Measurements from ENCODE around the gene G6PC3. TPM values are rescaled to one million over a fixed set of nuclear protein-coding genes. Genes with fewer than 3 reads are reported as not detected.
A peak's percentile ranks its signal among the peaks of the same experiment; 100 is the strongest.

G6PC3 gene
- total and polyA plus RNA-seq, 2 donors = 13.7 to 30.2 TPM

- DNase-seq (ENCODE audit: low read depth in 6 of 9, low spot score in 9 of 9) = no peak
- WGBS = 98% methylated on average over 4 of the region's 4 CpGs
- Histone ChIP-seq H3K27me3 (ENCODE audit: control insufficient read depth in 2 of 2, insufficient read depth in 1 of 2, low read length in 1 of 2) (no peaks in the 10 kb centered on the region), H3K4me3 (ENCODE audit: low read length in 2 of 2) (no peak overlapping the region), H3K4me1 (ENCODE audit: control insufficient read depth in 2 of 2, insufficient read depth in 2 of 2, low read length in 2 of 2) (peaks cover 14 to 53% of the 10 kb centered on the region in 2 donors), H3K27ac (ENCODE audit: low read depth in 1 of 2, low read length in 1 of 2) (no peak overlapping the region), H3K9me3 (ENCODE audit: control insufficient read depth in 2 of 2, insufficient read depth in 1 of 2, low read length in 1 of 2) (no peaks in the 10 kb centered on the region), H3K36me3 (ENCODE audit: control insufficient read depth in 2 of 2, insufficient read depth in 2 of 2, low read length in 1 of 2) (no peaks in the 10 kb centered on the region)
Measured at GRCh38 chr17:44106801-44107200, 36.3 kb downstream of the G6PC3 start.

- DNase-seq (ENCODE audit: low read depth in 6 of 9, low spot score in 9 of 9) = no peak
- Histone ChIP-seq H3K36me3 (ENCODE audit: control insufficient read depth in 2 of 2, insufficient read depth in 2 of 2, low read length in 1 of 2) (no peaks in the 10 kb centered on the region), H3K27ac (ENCODE audit: low read depth in 1 of 2, low read length in 1 of 2) (no peak overlapping the region), H3K4me3 (ENCODE audit: low read length in 2 of 2) (no peak overlapping the region), H3K4me1 (ENCODE audit: control insufficient read depth in 2 of 2, insufficient read depth in 2 of 2, low read length in 2 of 2) (peaks cover 19 to 66% of the 10 kb centered on the region in 2 donors), H3K9me3 (ENCODE audit: control insufficient read depth in 2 of 2, insufficient read depth in 1 of 2, low read length in 1 of 2) (no peaks in the 10 kb centered on the region), H3K27me3 (ENCODE audit: control insufficient read depth in 2 of 2, insufficient read depth in 1 of 2, low read length in 1 of 2) (no peaks in the 10 kb centered on the region)
- 95% methylated on average over 16 of the region's 16 CpGs for WGBS
Measured at GRCh38 chr17:44108440-44109311, 38.1 kb downstream of the G6PC3 start.

DNA sequence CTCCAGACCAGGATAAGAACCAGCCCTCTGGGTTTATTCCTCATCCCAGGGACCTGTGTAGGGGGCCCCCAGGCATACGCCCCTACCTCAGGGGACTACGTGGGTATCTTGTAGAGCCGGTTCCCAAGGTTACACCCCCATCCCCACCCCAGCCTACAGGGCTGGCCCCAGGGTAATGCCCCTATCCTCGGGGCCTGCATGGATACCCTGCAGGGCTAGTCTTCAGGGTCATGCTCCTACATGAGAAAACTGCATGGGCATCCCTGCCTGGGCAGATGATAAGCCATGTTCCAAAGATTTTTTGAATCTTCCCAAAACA lies 38.7 kb downstream of the G6PC3 start:
- DNase-seq (ENCODE audit: low read depth in 6 of 9, low spot score in 9 of 9) = no peak
- H3K4me3 ChIP-seq (ENCODE audit: low read length in 2 of 2) = no peak overlapping the region
- H3K27me3 ChIP-seq (ENCODE audit: control insufficient read depth in 2 of 2, insufficient read depth in 1 of 2, low read length in 1 of 2) = no peaks in the 10 kb centered on the region
- H3K27ac ChIP-seq (ENCODE audit: low read depth in 1 of 2, low read length in 1 of 2) = no peak overlapping the region
- no peaks in the 10 kb centered on the region for H3K9me3 ChIP-seq (ENCODE audit: control insufficient read depth in 2 of 2, insufficient read depth in 1 of 2, low read length in 1 of 2)
- peaks cover 0 to 4% of the 10 kb centered on the region in 2 donors for H3K36me3 ChIP-seq (ENCODE audit: control insufficient read depth in 2 of 2, insufficient read depth in 2 of 2, low read length in 1 of 2)
- peaks cover 19 to 66% of the 10 kb centered on the region in 2 donors for H3K4me1 ChIP-seq (ENCODE audit: control insufficient read depth in 2 of 2, insufficient read depth in 2 of 2, low read length in 2 of 2)
- 83% methylated on average over 4 of the region's 4 CpGs for WGBS

DNA sequence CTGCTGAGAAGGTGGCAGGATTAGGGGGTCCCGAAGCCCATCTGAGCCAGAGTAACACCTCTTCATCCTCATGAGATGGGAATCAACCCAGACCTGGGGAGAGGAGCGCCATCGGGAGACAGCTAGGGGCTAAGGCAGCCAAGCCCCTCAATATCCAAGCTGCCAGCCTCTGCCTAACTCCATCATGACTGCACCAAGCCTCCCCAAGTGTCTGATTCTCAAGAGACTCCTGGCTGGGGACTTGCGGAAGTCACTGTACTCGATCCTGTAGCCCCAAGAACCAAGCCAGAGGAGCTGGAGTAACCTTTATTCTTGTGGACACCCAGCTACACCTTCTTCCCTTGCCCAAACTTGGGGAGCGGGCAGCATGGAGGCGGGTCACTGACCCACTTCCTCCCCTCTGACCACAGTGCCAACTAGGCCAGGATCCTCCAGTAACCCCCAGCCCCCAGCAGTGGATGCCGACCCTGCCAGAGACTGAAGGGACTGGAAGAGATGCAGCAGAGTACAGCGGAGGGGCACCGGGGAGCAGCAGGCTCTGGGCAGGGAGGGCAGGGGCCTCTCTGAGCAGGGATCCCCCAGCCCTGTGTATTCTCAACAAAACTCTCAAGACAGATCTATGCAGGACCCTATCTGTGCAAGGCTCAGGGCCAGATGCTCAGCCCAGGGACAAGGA lies 39.6 kb downstream of the G6PC3 start:
- Histone ChIP-seq H3K4me3 (ENCODE audit: low read length in 2 of 2) (peak overlapping the region in 1 of 2 donors; percentile 9), H3K9me3 (ENCODE audit: control insufficient read depth in 2 of 2, insufficient read depth in 1 of 2, low read length in 1 of 2) (no peaks in the 10 kb centered on the region), H3K27me3 (ENCODE audit: control insufficient read depth in 2 of 2, insufficient read depth in 1 of 2, low read length in 1 of 2) (no peaks in the 10 kb centered on the region), H3K27ac (ENCODE audit: low read depth in 1 of 2, low read length in 1 of 2) (no peak overlapping the region), H3K4me1 (ENCODE audit: control insufficient read depth in 2 of 2, insufficient read depth in 2 of 2, low read length in 2 of 2) (peaks cover 19 to 62% of the 10 kb centered on the region in 2 donors), H3K36me3 (ENCODE audit: control insufficient read depth in 2 of 2, insufficient read depth in 2 of 2, low read length in 1 of 2) (peaks cover 1 to 5% of the 10 kb centered on the region in 2 donors)
- 97% methylated on average over 10 of the region's 10 CpGs for WGBS
- DNase-seq (ENCODE audit: low read depth in 6 of 9, low spot score in 9 of 9) = no peak

GRCh38 chr17:44110823-44111633 lies 40.5 kb downstream of the G6PC3 start:
- 7% methylated on average over 28 of the region's 28 CpGs for WGBS
- Histone ChIP-seq H3K27ac (ENCODE audit: low read depth in 1 of 2, low read length in 1 of 2) (peak overlapping the region; percentile 31 to 67), H3K27me3 (ENCODE audit: control insufficient read depth in 2 of 2, insufficient read depth in 1 of 2, low read length in 1 of 2) (no peaks in the 10 kb centered on the region), H3K4me1 (ENCODE audit: control insufficient read depth in 2 of 2, insufficient read depth in 2 of 2, low read length in 2 of 2) (peaks cover 19 to 53% of the 10 kb centered on the region in 2 donors), H3K4me3 (ENCODE audit: low read length in 2 of 2) (peak overlapping the region; percentile 23 to 33), H3K9me3 (ENCODE audit: control insufficient read depth in 2 of 2, insufficient read depth in 1 of 2, low read length in 1 of 2) (no peaks in the 10 kb centered on the region), H3K36me3 (ENCODE audit: control insufficient read depth in 2 of 2, insufficient read depth in 2 of 2, low read length in 1 of 2) (peaks cover 3 to 5% of the 10 kb centered on the region in 2 donors)
- DNase-seq (ENCODE audit: low read depth in 6 of 9, low spot score in 9 of 9) = peak; percentile 60 to 91 (median 77)

DNA sequence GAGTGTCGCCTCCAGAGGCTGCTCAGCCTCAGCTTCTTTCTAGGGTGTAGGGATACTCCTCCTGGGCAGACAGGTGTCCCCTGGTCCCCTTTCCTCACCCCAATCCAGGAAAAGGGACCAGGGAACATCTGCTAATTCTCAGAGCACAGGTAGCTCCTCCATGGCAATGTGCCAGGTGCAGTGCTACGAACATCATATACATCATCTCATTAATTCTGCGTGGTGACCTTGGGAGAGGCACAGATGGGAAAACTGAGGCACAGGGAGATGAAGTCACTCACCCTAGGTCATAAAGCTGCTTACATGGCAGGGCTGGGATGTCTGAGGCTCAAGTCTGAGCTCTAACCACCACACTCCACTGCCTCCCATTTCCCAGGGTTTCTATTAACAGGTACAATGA lies 41.2 kb downstream of the G6PC3 start:
- DNase-seq (ENCODE audit: low read depth in 6 of 9, low spot score in 9 of 9) = no peak
- Histone ChIP-seq H3K4me3 (ENCODE audit: low read length in 2 of 2) (no peak overlapping the region), H3K27ac (ENCODE audit: low read depth in 1 of 2, low read length in 1 of 2) (peak overlapping the region; percentile 6 to 67)

DNA sequence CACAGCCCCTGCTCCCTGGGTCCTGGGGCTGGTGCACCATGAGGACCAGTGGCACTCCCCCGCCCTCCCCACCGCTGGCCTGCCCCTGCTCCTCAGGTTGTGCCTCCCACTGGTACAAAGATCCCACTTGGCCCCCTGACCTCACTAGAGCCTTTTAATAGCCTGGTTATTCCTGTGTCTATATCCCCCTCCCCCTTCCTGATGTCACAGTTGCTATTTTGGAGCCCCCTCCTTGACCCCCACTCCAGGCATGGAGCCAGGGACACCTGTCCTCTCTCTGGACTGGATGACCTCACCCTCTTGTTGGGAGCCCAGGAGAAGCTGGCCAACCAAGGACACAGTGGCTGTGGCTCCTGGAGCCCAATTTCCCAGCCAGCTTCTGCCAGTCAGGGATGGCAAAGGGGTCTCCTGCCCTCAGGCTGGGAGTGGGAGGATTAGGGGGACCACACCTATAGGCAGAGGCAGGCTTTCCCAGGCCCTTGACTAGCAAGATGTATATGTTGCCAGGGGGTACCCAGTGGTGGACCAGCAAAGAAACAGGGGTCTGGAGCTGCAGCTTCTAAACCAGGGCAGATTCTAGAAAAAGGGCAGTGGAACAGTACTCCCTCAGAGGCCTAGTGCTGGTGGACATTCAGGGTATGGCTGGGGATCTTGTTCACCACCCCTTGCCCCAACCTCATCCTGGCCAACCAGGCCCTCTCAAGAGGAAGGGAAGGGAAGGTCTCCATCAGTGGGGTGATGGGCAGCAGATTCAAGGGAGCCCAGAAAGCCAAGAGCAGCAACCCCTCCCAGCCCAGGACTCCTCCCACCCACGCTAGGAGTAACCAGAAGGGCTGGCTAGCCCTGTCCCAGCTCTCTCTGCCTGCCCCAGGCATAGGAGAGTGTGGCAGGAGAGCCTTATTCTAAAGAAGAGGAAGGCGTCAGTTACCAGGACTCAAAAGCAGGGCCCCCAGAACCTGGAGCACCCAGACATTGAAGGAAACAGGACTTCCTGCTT lies 42.0 kb downstream of the G6PC3 start:
- WGBS = 94% methylated on average over 4 of the region's 4 CpGs
- Histone ChIP-seq H3K36me3 (ENCODE audit: control insufficient read depth in 2 of 2, insufficient read depth in 2 of 2, low read length in 1 of 2) (peaks cover 3 to 12% of the 10 kb centered on the region in 2 donors), H3K27ac (ENCODE audit: low read depth in 1 of 2, low read length in 1 of 2) (peak overlapping the region in 1 of 2 donors; percentile 6), H3K9me3 (ENCODE audit: control insufficient read depth in 2 of 2, insufficient read depth in 1 of 2, low read length in 1 of 2) (no peaks in the 10 kb centered on the region), H3K27me3 (ENCODE audit: control insufficient read depth in 2 of 2, insufficient read depth in 1 of 2, low read length in 1 of 2) (no peaks in the 10 kb centered on the region), H3K4me3 (ENCODE audit: low read length in 2 of 2) (no peak overlapping the region), H3K4me1 (ENCODE audit: control insufficient read depth in 2 of 2, insufficient read depth in 2 of 2, low read length in 2 of 2) (peaks cover 19 to 50% of the 10 kb centered on the region in 2 donors)
- DNase-seq (ENCODE audit: low read depth in 6 of 9, low spot score in 9 of 9) = no peak

More for the DNA sequence above, 41.2 kb downstream of the G6PC3 start:
- no peaks in the 10 kb centered on the region for H3K27me3 ChIP-seq (ENCODE audit: control insufficient read depth in 2 of 2, insufficient read depth in 1 of 2, low read length in 1 of 2)
- H3K36me3 ChIP-seq (ENCODE audit: control insufficient read depth in 2 of 2, insufficient read depth in 2 of 2, low read length in 1 of 2) = peaks cover 3 to 8% of the 10 kb centered on the region in 2 donors
- peaks cover 19 to 50% of the 10 kb centered on the region in 2 donors for H3K4me1 ChIP-seq (ENCODE audit: control insufficient read depth in 2 of 2, insufficient read depth in 2 of 2, low read length in 2 of 2)
- WGBS = 80% methylated on average over 3 of the region's 3 CpGs
- H3K9me3 ChIP-seq (ENCODE audit: control insufficient read depth in 2 of 2, insufficient read depth in 1 of 2, low read length in 1 of 2) = no peaks in the 10 kb centered on the region

DNA sequence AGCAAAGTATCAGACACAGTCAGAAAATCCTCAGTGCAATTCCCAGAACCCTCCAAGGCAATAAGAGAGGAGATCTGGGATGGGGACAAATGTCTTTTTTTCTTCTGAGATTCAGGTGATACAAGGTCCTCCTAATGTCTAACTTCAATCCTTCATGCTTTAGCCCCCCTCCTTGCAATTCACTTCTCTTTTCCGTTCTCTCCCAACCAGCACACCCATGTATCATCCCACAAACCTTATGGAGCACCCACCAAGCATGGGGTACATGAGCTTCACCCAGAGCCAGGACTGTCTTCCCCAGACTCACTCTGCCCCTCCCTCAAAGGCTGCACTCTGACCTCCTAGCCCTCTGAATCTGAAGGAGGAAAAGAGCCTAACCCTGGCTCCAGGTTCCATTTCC lies 42.8 kb downstream of the G6PC3 start:
- peaks cover 19 to 46% of the 10 kb centered on the region in 2 donors for H3K4me1 ChIP-seq (ENCODE audit: control insufficient read depth in 2 of 2, insufficient read depth in 2 of 2, low read length in 2 of 2)
- no peak overlapping the region for H3K27ac ChIP-seq (ENCODE audit: low read depth in 1 of 2, low read length in 1 of 2)
- no peaks in the 10 kb centered on the region for H3K9me3 ChIP-seq (ENCODE audit: control insufficient read depth in 2 of 2, insufficient read depth in 1 of 2, low read length in 1 of 2)
- H3K36me3 ChIP-seq (ENCODE audit: control insufficient read depth in 2 of 2, insufficient read depth in 2 of 2, low read length in 1 of 2) = peaks cover 3 to 12% of the 10 kb centered on the region in 2 donors
- no peaks in the 10 kb centered on the region for H3K27me3 ChIP-seq (ENCODE audit: control insufficient read depth in 2 of 2, insufficient read depth in 1 of 2, low read length in 1 of 2)
- DNase-seq (ENCODE audit: low read depth in 6 of 9, low spot score in 9 of 9) = no peak
- H3K4me3 ChIP-seq (ENCODE audit: low read length in 2 of 2) = no peak overlapping the region
- WGBS = 97% methylated on average over 1 of the region's 1 CpG
